Fibroblast of upper back skin (primary cell): ENCODE data around the gene GJA1.
A peak's percentile ranks its signal among the peaks of the same experiment; 100 is the strongest.
"Not testable (repeated sequence)": the region's sequence is repeated elsewhere in the genome, so short reads cannot be mapped to it uniquely, and the experiment has no call there.

ENCODE experiments used
- DNase-seq: peaks from one replicate; pipeline ENCODE4 v3.0.0-alpha.2; 2013

Gene GJA1

GRCh38 chr6:121435444-121436069 is at the start of gene GJA1:
GJA1 (plus strand) TSS chr6:121435646; CDS start chr6:121446848, 11,202 bp downstream.
- peak; percentile 90 for DNase-seq

GRCh38 chr6:121386551-121386950 is 48.9 kb upstream of the GJA1 start:
- DNase-seq = not testable (repeated sequence)

DNA sequence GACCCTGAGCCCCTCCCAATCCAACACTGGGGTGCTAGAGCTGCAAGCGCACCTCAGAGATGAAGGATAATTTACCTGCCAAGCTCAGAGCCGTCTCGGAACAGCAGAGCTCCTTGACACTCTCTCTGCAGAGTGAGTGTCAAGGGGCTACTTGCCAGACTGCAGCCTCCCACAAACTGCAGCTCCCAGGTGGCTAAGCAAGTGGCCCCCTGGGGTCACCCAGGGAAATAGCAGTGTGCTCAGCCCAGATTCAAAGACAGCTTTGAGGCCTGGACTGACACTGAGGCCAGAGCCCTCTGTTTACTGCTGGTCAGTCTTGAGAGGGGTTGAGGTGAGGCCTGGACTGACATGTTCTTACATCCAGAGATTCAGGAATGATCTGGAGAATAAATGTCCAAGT is 46.0 kb upstream of the GJA1 start:
- DNase-seq = no peak

- DNase-seq = no peak
Measured at GRCh38 chr6:121393731-121394505, 41.5 kb upstream of the GJA1 start.

DNA sequence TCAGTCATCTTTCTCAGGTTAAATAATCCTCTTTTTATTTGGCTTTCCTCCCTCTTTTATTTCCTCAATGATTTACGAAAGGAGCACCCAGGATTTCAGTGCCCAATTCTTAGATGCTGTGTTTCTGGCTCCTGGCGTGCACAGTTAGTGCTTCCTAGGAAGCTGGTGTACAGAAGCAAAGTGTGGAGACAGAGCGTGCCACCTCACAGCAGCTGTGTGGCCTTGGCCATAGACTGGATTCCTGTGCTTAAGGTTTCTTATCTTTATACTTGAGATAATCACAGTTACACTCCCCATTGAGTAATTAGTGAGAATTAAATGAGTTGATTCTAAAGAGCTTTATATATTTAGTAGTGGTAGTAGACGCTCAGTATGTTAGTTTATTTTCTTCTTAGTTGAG is 39.7 kb upstream of the GJA1 start:
- no peak for DNase-seq

- not testable (repeated sequence) for DNase-seq
Measured at GRCh38 chr6:121397188-121397587, 38.3 kb upstream of the GJA1 start.

DNA sequence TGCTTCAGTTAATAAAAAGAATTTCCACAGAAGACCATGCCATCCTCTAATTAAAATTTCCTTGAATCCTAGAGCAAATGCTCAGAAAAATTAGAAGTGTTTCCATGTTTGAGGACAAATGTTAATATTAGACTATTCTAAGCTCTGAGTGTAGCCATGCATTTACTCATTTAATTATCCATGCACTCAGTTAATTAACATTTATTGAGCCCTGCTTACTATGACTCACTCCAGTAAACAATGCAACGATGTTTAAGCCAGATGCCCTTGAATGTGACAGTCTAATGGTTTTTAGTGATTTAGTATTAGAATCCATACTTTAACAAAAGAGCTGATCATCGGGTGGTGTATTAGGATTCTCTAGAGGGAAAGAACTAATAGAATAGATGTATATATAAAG is 37.3 kb upstream of the GJA1 start:
- DNase-seq = no peak

GRCh38 chr6:121399966-121400365 is 35.5 kb upstream of the GJA1 start:
- DNase-seq = no peak

- no peak for DNase-seq
Measured at GRCh38 chr6:121403964-121404363, 31.5 kb upstream of the GJA1 start.

DNA sequence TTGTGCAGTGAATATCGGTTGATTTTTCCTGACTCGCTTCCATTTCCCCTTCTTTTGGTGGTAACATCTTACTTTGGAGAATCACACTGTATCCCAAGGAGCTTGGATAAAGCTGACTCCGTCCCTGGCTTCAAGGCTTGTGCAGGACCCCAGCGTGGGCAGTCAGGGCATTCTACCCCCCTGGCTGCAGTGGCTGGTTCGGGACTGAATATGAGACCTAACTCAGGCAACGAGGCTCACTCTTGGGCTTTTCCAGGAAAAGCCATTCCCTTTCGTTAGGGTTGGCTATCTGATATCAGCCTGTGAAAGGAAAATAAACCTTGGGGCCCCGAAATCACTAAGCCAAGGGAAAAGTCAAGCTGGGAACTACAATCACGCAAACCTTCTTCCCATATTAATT is 30.1 kb upstream of the GJA1 start:
- no peak for DNase-seq

DNA sequence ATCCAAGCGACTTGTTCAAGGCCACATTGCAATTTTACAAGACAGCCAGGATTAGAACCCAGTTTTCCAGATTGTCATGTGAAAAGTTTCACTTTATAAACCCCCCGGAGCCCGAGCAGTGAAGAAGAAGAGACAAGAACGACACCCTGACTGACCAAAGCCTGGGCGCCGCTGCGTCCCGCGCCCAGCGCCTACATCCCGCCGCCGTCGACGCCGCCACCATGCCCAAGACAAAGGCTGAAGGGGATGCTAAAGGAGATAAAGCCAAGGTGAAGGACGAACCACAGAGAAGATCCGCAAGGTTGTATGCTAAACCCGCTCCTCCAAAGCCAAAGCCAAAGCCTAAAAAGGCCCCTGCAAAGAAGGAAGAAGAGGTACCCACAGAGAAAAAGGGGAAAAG is 27.1 kb upstream of the GJA1 start:
- no peak for DNase-seq

- peak; percentile 34 for DNase-seq
Measured at GRCh38 chr6:121413879-121414278, 21.6 kb upstream of the GJA1 start.

- no peak for DNase-seq
Measured at GRCh38 chr6:121418346-121418745, 17.1 kb upstream of the GJA1 start.

GRCh38 chr6:121426686-121427085 is 8.8 kb upstream of the GJA1 start:
- DNase-seq = no peak

GRCh38 chr6:121428872-121429756 is 6.3 kb upstream of the GJA1 start:
- DNase-seq = no peak

- DNase-seq = peak; percentile 52
Measured at GRCh38 chr6:121430514-121431460, 4.7 kb upstream of the GJA1 start.

- not testable (repeated sequence) for DNase-seq
Measured at GRCh38 chr6:121431776-121432175, 3.7 kb upstream of the GJA1 start.

GRCh38 chr6:121434037-121434770 is 1.2 kb upstream of the GJA1 start:
- peak; percentile 58 for DNase-seq

- peak; percentile 12 for DNase-seq
Measured at GRCh38 chr6:121436274-121436857, 920 bp downstream of the GJA1 start.

DNA sequence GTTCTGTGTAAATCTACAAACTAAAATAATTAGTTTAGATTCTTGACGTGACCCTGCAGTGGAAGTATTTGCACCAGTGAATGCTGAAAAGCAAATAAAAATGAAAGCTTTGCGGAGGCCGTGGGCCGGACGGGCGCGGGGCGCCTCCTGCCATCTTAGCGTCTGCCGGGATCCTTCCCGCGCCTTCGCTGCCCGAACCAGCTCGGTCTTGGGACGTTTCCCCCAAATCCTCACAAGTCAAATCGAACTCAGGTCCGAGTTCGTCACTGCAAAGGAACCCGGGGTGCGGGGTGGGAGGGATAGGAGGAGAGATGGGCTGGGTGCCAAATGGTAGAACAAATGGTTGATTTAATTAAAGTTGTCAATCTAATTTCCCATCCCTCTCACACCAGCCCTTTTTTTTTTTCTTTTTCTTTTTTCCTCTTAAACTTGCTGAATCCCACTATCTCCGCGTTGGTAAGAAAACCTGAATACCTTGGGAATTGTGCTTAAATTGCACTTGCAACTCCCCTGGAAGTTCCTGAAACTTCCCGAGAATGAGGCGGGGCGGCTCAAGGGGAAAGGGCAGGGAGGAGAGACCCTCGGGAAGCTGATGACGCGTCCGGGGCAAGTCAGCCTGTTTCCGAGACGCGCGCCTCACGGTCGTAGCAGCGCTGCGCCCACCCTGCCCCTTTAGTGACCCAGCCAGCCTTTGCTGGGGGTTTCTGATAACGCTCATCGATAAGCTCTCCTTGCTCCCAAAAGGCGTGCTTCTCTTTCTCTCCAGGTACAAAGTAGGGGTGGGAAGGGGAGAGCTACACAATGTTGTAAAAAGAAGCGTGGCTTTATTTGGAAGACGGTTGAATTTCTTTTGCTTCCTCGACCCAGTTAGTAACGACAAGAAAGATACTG is 1.8 kb downstream of the GJA1 start:
- DNase-seq = peak; percentile 63
